Measurements from ENCODE around the gene NET1.

The NET1 gene

GRCh38 chr10:5500910-5501309 lies 88.6 kb downstream of the NET1 start:
- TF ChIP-seq CTCF (conservative IDR thresholded peaks at IDR 0.05) = no peak

GRCh38 chr10:5502061-5502521 lies 89.7 kb downstream of the NET1 start:
- no peak for TF ChIP-seq CTCF (conservative IDR thresholded peaks at IDR 0.05)
- H3K27ac ChIP-seq = peak overlapping the region; percentile 97

More at GRCh38 chr10:5500910-5501309, 88.6 kb downstream of the NET1 start:
- H3K27ac ChIP-seq = peak overlapping the region; percentile 97; the same call in 1 of the 2 replicates

GRCh38 chr10:5502571-5503476 lies 90.5 kb downstream of the NET1 start:
- peak overlapping the region; percentile 97 for H3K27ac ChIP-seq
- TF ChIP-seq CTCF (conservative IDR thresholded peaks at IDR 0.05) = no peak

GRCh38 chr10:5503477-5503835 lies 91.1 kb downstream of the NET1 start:
- TF ChIP-seq CTCF (conservative IDR thresholded peaks at IDR 0.05) = no peak
- H3K27ac ChIP-seq = peak overlapping the region; percentile 97

GRCh38 chr10:5504146-5505072 lies 92.1 kb downstream of the NET1 start:
- peak overlapping the region; percentile 97 for H3K27ac ChIP-seq

GRCh38 chr10:5506246-5506645 lies 93.9 kb downstream of the NET1 start:
- peak overlapping the region; percentile 97 for H3K27ac ChIP-seq
- TF ChIP-seq CTCF (conservative IDR thresholded peaks at IDR 0.05) = no peak

More at GRCh38 chr10:5504146-5505072, 92.1 kb downstream of the NET1 start:
- TF ChIP-seq CTCF (conservative IDR thresholded peaks at IDR 0.05) = no peak

All from VCaP (cell line).